Measurements from ENCODE around the gene DUSP16. TPM values are rescaled to one million over a fixed set of nuclear protein-coding genes. Genes with fewer than 3 reads are reported as not detected.
"Not testable (repeated sequence)": the region's sequence is repeated elsewhere in the genome, so short reads cannot be mapped to it uniquely, and the experiment has no call there.

Gene DUSP16
- total RNA-seq, 1 donor from 2014 or later, result 64.7 TPM

DNA sequence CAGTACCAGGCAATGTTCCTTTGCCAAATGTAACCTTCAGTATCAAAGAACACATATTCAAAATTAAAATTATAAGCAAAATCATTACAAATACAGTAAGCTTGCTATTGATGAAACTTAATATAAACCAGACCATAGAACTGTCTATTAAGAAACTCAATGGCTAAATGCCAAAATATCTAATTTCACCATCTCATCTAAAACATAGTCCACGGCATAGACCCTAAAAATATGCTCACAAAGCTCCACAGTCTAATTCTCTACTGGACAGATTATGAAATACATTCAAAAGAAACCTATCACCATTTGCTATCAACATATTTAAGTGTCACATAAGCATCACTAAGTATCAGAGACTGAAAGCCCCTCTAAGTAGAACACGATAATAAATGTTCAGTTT is 25.2 kb downstream of the DUSP16 start:
- no peak overlapping the region for H3K27ac Mint-ChIP-seq
- peaks cover 44% of the 10 kb centered on the region for H3K36me3 Mint-ChIP-seq (ENCODE audit: low read depth)

DNA sequence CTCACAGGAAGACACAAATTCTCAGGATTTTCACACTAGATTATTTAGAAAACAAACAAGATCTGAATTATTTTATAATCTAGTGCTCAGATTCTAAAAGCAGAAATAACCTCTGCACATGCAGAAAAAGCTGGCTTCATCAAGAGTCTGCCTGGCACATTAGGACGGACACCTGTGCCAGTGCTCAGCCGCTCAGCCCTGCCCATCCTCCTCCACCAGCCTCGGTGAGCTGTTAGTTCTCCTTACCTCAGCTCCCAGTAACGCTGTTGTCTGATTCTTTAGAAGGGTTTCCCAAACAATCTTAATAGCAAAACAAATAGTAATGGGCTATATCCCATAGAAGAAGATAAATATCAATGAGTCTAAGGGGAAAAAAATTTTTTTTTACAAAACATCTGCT is 27.7 kb downstream of the DUSP16 start:
- no peak for DNase-seq (ENCODE audit: low spot score)
- peaks cover 34% of the 10 kb centered on the region for H3K36me3 Mint-ChIP-seq (ENCODE audit: low read depth)

More for the DNA sequence above, 25.2 kb downstream of the DUSP16 start:
- peaks cover 37% of the 10 kb centered on the region for H3K4me1 Mint-ChIP-seq (ENCODE audit: low read depth)
- DNase-seq (ENCODE audit: low spot score), result no peak
- intact Hi-C loops (cut with micrococcal nuclease), result no loop called here
- H3K27me3 Mint-ChIP-seq (ENCODE audit: low read depth), result no peaks in the 10 kb centered on the region
- no peak overlapping the region for H3K4me3 Mint-ChIP-seq (ENCODE audit: low read depth)
- no peaks in the 10 kb centered on the region for H3K9me3 Mint-ChIP-seq

DNA sequence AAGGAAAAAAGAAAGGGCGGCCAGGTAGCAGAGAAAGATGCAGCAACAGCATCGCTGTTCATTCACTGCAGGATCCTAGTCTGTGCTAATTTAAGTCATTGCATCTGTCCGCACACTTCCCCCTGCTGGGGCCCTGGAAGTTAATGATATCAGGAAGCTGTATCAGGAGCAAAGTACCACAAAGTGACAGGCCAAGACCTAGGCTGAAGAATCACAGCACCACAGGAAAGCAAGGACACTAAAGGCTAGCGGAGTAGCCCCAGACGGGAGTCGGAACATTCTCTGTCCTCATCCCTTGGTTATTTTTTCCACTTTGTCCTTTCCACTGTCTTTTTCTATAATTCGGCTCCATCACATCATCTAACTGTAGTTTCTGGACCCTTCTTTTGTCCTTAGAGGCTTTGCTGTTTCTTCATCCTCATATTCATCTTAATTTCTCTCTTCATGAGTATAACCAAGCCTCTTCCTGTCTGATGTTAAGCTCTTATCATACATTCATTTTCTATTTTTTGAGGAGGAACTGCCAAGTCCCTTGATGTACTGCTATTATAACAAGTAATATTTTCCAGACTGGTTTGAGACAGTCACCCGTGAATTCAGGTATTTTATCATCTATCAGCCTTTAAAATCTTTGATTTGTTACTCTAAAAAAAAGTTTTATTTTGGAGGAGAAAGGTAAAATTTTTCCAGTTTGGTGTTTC is 28.3 kb downstream of the DUSP16 start:
- H3K36me3 Mint-ChIP-seq (ENCODE audit: low read depth), result peaks cover 40% of the 10 kb centered on the region
- peak overlapping the region; percentile 67 for H3K27ac Mint-ChIP-seq
- no peaks in the 10 kb centered on the region for H3K27me3 Mint-ChIP-seq (ENCODE audit: low read depth)
- intact Hi-C loops (cut with micrococcal nuclease), result no loop called here
- DNase-seq (ENCODE audit: low spot score), result no peak
- H3K4me1 Mint-ChIP-seq (ENCODE audit: low read depth), result peaks cover 38% of the 10 kb centered on the region
- H3K9me3 Mint-ChIP-seq, result no peaks in the 10 kb centered on the region
- H3K4me3 Mint-ChIP-seq (ENCODE audit: low read depth), result no peak overlapping the region

More for the DNA sequence above, 27.7 kb downstream of the DUSP16 start:
- peaks cover 32% of the 10 kb centered on the region for H3K4me1 Mint-ChIP-seq (ENCODE audit: low read depth)
- intact Hi-C loops (cut with micrococcal nuclease), result no loop called here
- no peaks in the 10 kb centered on the region for H3K27me3 Mint-ChIP-seq (ENCODE audit: low read depth)
- no peaks in the 10 kb centered on the region for H3K9me3 Mint-ChIP-seq
- H3K4me3 Mint-ChIP-seq (ENCODE audit: low read depth), result no peak overlapping the region
- peak overlapping the region; percentile 67 for H3K27ac Mint-ChIP-seq

DNA sequence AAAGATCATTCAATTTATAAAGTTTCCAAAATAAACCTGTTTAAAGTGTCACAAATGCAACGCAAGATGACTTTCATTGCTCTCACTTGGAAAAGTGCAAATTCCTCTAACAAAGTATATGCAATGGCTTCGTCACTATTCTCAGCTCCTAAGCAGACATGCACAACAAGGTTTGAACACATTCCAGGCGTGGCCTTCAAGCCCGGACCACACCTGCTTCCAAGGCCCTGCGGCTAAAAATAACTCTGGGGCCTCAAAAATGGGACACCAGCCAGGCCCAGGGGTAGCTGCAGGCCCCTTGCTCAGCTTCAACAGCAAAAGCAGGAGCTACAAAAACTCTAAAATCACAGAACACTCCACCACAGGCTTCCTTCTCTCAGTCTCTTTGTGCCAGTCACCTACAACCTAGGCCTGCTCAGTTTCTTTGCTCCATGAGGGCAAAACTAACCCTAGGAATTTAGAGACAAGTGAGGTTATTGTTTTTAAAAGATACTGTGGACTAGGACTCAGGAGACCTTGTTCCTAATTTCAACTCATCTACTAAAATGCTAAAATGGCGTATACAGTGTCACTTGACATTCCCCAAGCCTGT is 29.3 kb downstream of the DUSP16 start:
- no peaks in the 10 kb centered on the region for H3K27me3 Mint-ChIP-seq (ENCODE audit: low read depth)
- H3K4me1 Mint-ChIP-seq (ENCODE audit: low read depth), result peaks cover 41% of the 10 kb centered on the region
- H3K4me3 Mint-ChIP-seq (ENCODE audit: low read depth), result no peak overlapping the region
- H3K9me3 Mint-ChIP-seq, result no peaks in the 10 kb centered on the region
- intact Hi-C loops (cut with micrococcal nuclease), result no loop called here
- H3K36me3 Mint-ChIP-seq (ENCODE audit: low read depth), result peaks cover 40% of the 10 kb centered on the region
- peak overlapping the region; percentile 67 for H3K27ac Mint-ChIP-seq
- DNase-seq (ENCODE audit: low spot score), result no peak

DNA sequence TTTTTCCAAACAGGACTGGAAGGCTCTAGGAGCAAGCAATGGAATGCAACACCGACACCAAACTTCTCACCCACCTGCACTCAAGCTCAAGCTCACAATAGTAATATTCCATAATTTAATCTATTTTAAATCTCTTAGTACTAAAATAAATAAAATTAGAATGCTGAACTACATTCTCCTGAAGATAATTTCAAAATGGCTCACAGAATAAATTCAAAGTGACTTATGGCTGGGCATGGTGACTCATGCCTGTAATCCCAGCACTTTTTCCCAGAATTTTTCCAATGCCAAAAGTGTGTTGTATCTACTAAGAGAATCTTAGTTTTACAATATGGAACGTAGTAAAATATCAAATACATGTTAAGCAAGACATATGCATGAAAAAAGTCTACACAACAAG is 31.5 kb downstream of the DUSP16 start:
- H3K4me1 Mint-ChIP-seq (ENCODE audit: low read depth), result peaks cover 54% of the 10 kb centered on the region
- intact Hi-C loops (cut with micrococcal nuclease), result no loop called here
- H3K27me3 Mint-ChIP-seq (ENCODE audit: low read depth), result no peaks in the 10 kb centered on the region
- H3K4me3 Mint-ChIP-seq (ENCODE audit: low read depth), result no peak overlapping the region
- H3K9me3 Mint-ChIP-seq, result no peaks in the 10 kb centered on the region
- peaks cover 40% of the 10 kb centered on the region for H3K36me3 Mint-ChIP-seq (ENCODE audit: low read depth)
- no peak for DNase-seq (ENCODE audit: low spot score)
- H3K27ac Mint-ChIP-seq, result no peak overlapping the region

DNA sequence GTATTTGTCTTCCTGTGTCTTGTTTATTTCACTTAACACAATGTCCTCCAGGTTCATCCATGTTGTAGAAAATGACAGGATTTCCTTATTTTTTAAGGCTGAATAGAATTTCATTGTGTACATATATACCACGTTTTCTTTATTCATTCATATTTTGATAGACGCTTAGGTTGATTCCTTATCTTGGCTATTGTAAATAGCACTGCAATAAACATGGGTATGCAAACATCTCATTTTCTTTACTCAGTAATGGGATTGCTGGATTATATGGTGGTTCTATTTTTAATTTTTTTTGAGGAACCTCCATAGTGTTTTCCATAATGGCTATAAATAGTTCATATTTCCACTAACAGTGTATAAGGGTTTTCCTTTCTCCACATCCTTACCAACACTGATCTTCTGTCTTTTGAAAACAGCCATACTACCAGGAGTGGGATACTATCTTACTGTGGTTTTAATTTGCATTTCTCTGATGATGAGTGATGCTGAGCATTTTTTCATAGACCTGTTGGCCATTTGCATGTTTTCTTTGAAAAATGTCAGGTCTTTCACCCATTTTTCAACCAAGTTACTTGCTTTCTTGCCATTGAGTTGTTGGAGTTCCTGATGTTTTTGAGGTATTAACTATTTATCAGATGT is 32.8 kb downstream of the DUSP16 start:
- peak overlapping the region; percentile 38 for H3K27ac Mint-ChIP-seq
- H3K4me3 Mint-ChIP-seq (ENCODE audit: low read depth), result no peak overlapping the region
- H3K36me3 Mint-ChIP-seq (ENCODE audit: low read depth), result peaks cover 44% of the 10 kb centered on the region
- peaks cover 47% of the 10 kb centered on the region for H3K4me1 Mint-ChIP-seq (ENCODE audit: low read depth)
- H3K27me3 Mint-ChIP-seq (ENCODE audit: low read depth), result no peaks in the 10 kb centered on the region
- intact Hi-C loops (cut with micrococcal nuclease), result loop anchor here (2.0 kb wide), 1 partner anchor 17 kb away; no protein-coding TSS in a partner anchor
- no peaks in the 10 kb centered on the region for H3K9me3 Mint-ChIP-seq
- no peak for DNase-seq (ENCODE audit: low spot score)

DNA sequence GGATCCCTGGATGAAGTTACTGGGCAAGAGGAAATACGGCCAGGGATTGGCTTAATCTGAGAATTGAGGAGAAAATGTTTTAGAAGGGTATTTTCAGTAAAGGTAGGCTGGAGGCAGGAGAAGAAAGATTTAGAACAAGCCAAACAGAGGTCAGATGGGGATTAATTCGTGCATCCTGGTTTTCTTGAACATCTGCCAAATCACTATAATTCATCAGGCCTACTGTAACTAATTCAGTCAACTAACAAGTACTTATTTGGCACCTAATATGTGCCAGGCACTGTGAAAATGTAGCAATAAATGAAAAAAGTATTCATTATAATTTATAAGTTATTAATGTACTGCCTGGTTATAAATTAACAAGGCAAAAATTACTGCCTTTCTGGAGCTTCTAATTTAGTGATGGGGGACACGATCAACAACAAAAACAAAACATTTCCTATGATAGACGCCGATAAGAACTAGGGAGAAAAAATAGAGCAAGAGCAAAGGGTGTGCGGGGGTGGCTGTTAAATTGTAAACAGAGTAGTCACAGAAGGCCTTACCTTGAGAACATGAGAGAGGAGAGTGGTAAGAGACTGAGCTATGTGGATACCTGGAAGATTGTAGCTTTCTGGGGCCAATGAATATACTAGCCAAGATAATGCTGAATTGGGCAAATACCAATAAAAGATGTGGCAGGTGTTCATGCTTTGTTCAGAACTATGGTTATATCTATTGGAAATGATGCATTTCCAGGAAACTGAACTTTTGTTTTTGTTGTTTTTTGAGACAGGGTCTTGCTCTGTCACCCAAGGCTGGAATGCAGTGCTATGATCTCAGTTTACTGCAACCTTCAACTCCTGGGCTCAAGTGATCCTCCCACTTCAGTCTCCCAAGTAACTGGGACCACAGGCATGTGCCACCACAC is 34.0 kb downstream of the DUSP16 start:
- Mint-ChIP-seq H3K9me3 (no peaks in the 10 kb centered on the region), H3K4me1 (ENCODE audit: low read depth) (peaks cover 34% of the 10 kb centered on the region), H3K36me3 (ENCODE audit: low read depth) (peaks cover 44% of the 10 kb centered on the region), H3K27ac (peak overlapping the region; percentile 81), H3K4me3 (ENCODE audit: low read depth) (no peak overlapping the region), H3K27me3 (ENCODE audit: low read depth) (no peaks in the 10 kb centered on the region)
- no peak for DNase-seq (ENCODE audit: low spot score)
- intact Hi-C loops (cut with micrococcal nuclease), result loop anchor here (2.0 kb wide), 1 partner anchor 16 kb away; no protein-coding TSS in a partner anchor

DNA sequence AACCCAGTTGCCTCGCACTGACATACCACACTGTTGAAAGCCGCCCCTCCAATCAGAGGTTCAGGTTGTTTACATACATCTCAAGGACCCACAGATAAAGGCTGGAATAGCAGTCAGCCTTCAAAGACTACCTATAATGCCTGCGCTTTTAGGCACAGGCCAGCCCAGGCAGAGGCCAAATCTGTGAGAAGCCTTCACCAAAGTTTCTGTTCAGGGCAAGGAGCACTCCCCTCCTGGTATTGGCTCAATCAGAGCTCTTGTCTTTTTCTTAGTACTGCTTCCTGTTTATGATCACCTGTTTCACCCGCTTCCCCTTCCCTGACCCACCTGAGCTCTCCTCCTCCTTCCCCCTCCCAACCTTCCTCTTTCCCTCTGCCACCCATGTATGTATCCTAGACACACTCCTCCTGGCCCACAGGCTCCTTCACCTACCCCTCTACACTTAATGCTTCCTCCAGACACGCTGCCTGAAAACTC is 34.8 kb downstream of the DUSP16 start:
- peaks cover 41% of the 10 kb centered on the region for H3K36me3 Mint-ChIP-seq (ENCODE audit: low read depth)
- no peak for DNase-seq (ENCODE audit: low spot score)
- H3K27ac Mint-ChIP-seq, result peak overlapping the region; percentile 81
- H3K9me3 Mint-ChIP-seq, result no peaks in the 10 kb centered on the region
- H3K4me1 Mint-ChIP-seq (ENCODE audit: low read depth), result peaks cover 32% of the 10 kb centered on the region
- no peaks in the 10 kb centered on the region for H3K27me3 Mint-ChIP-seq (ENCODE audit: low read depth)
- intact Hi-C loops (cut with micrococcal nuclease), result loop anchor here (2.0 kb wide), 1 partner anchor 15 kb away; no protein-coding TSS in a partner anchor
- H3K4me3 Mint-ChIP-seq (ENCODE audit: low read depth), result no peak overlapping the region

DNA sequence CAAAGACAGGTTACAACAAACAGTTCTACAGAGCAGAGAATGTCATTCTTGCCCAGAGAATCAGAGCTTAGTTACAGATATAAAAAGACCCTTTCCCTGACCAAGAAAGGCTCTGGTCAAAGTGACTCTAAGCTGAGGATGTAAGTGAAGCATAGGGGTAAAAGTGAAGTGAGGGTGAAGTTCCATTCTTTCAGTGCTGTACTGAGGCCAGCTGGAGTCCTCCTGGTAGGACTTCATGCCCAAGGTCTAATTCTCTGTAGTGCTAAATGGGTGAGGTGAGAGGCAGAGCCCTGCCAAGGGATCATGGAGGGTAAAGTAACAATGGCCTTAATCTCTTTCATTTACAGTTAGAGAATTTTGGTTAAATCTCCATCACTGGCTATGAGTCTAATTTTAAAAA is 38.5 kb downstream of the DUSP16 start:
- no peak overlapping the region for H3K4me3 Mint-ChIP-seq (ENCODE audit: low read depth)
- H3K9me3 Mint-ChIP-seq, result no peaks in the 10 kb centered on the region
- H3K27ac Mint-ChIP-seq, result no peak overlapping the region
- peaks cover 32% of the 10 kb centered on the region for H3K4me1 Mint-ChIP-seq (ENCODE audit: low read depth)
- H3K27me3 Mint-ChIP-seq (ENCODE audit: low read depth), result no peaks in the 10 kb centered on the region
- intact Hi-C loops (cut with micrococcal nuclease), result no loop called here
- H3K36me3 Mint-ChIP-seq (ENCODE audit: low read depth), result peaks cover 49% of the 10 kb centered on the region
- DNase-seq (ENCODE audit: low spot score), result no peak

DNA sequence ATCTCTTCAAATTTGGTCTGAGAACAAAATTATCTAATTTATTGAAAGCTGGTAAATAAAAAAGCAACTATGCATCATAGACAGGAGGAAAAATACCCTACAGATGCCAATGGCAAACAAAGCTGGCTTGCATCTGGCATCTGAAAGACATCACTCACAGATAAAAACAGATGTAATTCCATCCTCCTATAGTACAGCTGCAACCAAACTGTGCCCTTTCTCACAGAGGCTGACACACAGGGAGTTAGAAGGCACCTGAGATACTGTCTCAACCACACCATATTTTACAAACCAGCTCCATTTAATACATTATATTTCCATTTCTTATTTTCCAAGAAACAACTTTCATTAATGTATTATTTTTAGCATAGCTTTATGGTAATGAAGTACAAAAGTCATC is 39.4 kb downstream of the DUSP16 start:
- H3K4me3 Mint-ChIP-seq (ENCODE audit: low read depth), result no peak overlapping the region
- no peak for DNase-seq (ENCODE audit: low spot score)
- H3K36me3 Mint-ChIP-seq (ENCODE audit: low read depth), result peaks cover 52% of the 10 kb centered on the region
- H3K9me3 Mint-ChIP-seq, result no peaks in the 10 kb centered on the region
- H3K4me1 Mint-ChIP-seq (ENCODE audit: low read depth), result peaks cover 26% of the 10 kb centered on the region
- no peaks in the 10 kb centered on the region for H3K27me3 Mint-ChIP-seq (ENCODE audit: low read depth)
- no peak overlapping the region for H3K27ac Mint-ChIP-seq
- intact Hi-C loops (cut with micrococcal nuclease), result no loop called here

DNA sequence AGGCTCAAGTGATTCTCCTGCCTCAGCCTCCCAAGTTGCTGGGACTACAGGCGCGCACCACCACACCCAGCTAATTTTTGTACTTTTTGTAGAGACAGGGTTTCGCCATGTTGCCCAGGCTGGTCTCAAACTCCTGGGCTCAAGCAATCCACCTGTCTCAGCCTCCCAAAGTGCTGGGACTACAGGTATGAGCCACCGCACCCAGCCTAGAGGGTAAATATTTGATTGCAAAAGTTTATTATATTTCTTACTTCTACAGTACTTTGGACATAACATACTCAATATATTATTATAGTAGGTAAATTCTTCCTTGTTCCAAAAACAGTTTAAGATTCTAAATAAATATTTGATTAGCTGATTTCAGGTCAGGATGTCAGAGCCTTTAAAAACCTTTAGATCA is 40.0 kb downstream of the DUSP16 start:
- H3K4me3 Mint-ChIP-seq (ENCODE audit: low read depth); H3K9me3 Mint-ChIP-seq; intact Hi-C loops (cut with micrococcal nuclease); H3K27me3 Mint-ChIP-seq (ENCODE audit: low read depth); H3K27ac Mint-ChIP-seq; DNase-seq (ENCODE audit: low spot score): not testable (repeated sequence)
- Mint-ChIP-seq H3K4me1 (ENCODE audit: low read depth) (peaks cover 20% of the 10 kb centered on the region), H3K36me3 (ENCODE audit: low read depth) (peaks cover 54% of the 10 kb centered on the region)

DNA sequence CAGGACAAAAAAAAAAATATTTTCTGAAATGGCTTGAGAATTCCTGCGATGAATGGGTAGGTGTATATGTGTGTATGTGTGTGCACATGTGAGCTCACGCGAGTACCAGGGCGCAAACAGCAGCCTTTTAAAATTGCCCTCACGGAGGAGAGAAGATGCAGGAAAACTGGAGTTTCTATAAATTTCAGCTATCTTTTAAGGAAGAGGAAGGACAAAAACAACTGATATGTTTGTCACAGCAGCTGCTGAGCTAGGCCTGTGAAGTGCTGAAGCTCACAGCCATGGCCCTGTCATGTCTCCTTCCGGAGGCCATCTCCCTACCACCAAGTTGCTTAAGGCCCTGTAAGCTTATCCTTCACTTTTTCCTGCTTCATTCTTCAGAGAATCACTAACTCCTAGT is 40.8 kb downstream of the DUSP16 start:
- DNase-seq (ENCODE audit: low spot score), result no peak
- Mint-ChIP-seq H3K27ac (no peak overlapping the region), H3K4me3 (ENCODE audit: low read depth) (no peak overlapping the region), H3K4me1 (ENCODE audit: low read depth) (peaks cover 18% of the 10 kb centered on the region), H3K36me3 (ENCODE audit: low read depth) (peaks cover 60% of the 10 kb centered on the region), H3K27me3 (ENCODE audit: low read depth) (no peaks in the 10 kb centered on the region), H3K9me3 (no peaks in the 10 kb centered on the region)
- intact Hi-C loops (cut with micrococcal nuclease), result no loop called here

All from activated T-helper 2 cell treated with anti-CD3 and anti-CD28 coated beads, Interferon-gamma antibody, Interleukin-2, Interleukin-4, amounts not matched to agents 10 μg/mL and 5 μg/mL and 100 μg/mL, durations not matched to agents 14 hours and 24 hours and 36 hours (primary cell).